ENCODE results near the gene MPRIP.

- TF ChIP-seq FOXA3 (CRISPR knock-in tag; IDR thresholded peaks at IDR 0.05) (peak; percentile 48), KAT2B (IDR thresholded peaks at IDR 0.05; ENCODE audit: borderline replicate concordance, low read depth, low read length) (no peak), TAF1 (CRISPR knock-in tag; IDR thresholded peaks at IDR 0.05) (no peak), ATF3 (CRISPR knock-in tag; IDR thresholded peaks at IDR 0.05) (no peak)
Measured at GRCh38 chr17:17190188-17190587, 147.9 kb downstream of the MPRIP start.
